GM06990 (cell line): ENCODE data around the gene AFAP1L1.

Source experiments
- DNase-seq: peaks from one replicate; pipeline ENCODE4 v3.0.0-alpha.2; 2011; ENCODE audit not compliant: insufficient read length; ENCODE audit errors: extremely low read depth
- H3K27me3 ChIP-seq: replicated peaks from 2 replicates; pipeline ENCODE4 v1.6.0; 2011; ENCODE audit warnings: low read length; ENCODE audit not compliant: control insufficient read depth, insufficient read depth
- H3K36me3 ChIP-seq: 2 replicates; pipeline ENCODE4 v1.5.1; 2011; ENCODE audit warnings: low read length; ENCODE audit not compliant: control insufficient read depth, insufficient read depth
- H3K4me3 ChIP-seq: replicated peaks from 2 replicates; pipeline ENCODE4 v1.5.1; 2011; ENCODE audit warnings: low read depth, mild to moderate bottlenecking, control low read depth, low read length
- TF ChIP-seq, protein P1 (sequence below): IDR thresholded peaks from 2 replicates; pipeline ENCODE4 v1.5.1; 2011; ENCODE audit warnings: low read length, control low read depth, mild to moderate bottlenecking, inconsistent platforms; ENCODE audit not compliant: insufficient read depth, poor library complexity, severe bottlenecking

The AFAP1L1 gene

DNA sequence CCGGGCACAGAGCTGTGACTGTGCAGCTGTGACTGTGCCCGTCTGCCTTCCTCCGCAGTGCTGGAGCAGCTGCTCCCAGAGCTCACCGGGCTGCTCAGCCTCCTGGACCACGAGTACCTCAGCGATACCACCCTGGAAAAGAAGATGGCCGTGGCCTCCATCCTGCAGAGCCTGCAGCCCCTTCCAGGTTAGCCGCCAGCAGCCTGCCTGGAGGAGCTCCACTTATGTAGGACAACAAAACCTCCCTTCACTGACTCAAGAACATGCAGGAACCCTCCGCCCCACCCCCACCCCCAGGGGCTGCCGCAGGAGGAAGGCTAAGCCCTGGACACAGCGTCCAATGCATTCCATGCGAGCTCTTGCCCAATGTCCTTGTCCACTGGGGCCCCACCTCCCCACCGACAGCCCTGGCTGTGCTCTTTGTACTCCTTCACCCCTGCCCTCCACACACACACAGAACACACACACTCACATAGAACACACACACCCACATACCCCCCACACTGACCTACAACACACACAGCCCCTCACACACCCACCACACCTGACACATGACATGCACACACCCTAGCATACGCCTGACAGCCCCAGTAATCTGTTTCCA lies 27.9 kb downstream of the AFAP1L1 start:
- TF ChIP-seq, protein P1, sequence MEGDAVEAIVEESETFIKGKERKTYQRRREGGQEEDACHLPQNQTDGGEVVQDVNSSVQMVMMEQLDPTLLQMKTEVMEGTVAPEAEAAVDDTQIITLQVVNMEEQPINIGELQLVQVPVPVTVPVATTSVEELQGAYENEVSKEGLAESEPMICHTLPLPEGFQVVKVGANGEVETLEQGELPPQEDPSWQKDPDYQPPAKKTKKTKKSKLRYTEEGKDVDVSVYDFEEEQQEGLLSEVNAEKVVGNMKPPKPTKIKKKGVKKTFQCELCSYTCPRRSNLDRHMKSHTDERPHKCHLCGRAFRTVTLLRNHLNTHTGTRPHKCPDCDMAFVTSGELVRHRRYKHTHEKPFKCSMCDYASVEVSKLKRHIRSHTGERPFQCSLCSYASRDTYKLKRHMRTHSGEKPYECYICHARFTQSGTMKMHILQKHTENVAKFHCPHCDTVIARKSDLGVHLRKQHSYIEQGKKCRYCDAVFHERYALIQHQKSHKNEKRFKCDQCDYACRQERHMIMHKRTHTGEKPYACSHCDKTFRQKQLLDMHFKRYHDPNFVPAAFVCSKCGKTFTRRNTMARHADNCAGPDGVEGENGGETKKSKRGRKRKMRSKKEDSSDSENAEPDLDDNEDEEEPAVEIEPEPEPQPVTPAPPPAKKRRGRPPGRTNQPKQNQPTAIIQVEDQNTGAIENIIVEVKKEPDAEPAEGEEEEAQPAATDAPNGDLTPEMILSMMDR, result no peak
- Histone ChIP-seq H3K4me3 (no peak overlapping the region), H3K36me3 (no peaks in the 10 kb centered on the region), H3K27me3 (peaks cover 2% of the 10 kb centered on the region)
- no peak for DNase-seq

DNA sequence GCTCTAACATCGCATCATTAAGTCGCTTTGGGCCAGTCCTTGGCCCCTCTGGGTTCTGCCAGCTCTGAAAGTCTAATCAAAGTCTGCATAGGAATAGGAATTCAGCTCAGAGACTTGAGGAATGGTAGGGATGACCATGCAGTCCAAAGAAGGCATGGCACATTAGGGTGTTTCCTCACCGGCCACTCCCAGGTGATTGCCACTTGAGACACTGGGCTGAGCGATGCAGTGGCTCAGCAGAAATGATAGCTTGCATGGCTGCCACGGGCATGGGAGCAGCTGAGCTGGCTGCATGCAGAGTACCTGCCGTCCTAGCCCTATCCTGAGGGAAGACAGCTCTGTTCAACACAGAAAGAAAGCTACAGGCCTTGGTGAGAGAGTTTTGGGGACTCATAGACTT lies 28.8 kb downstream of the AFAP1L1 start:
- Histone ChIP-seq H3K36me3 (no peaks in the 10 kb centered on the region), H3K27me3 (peaks cover 4% of the 10 kb centered on the region)
- TF ChIP-seq, protein P1, result no peak

DNA sequence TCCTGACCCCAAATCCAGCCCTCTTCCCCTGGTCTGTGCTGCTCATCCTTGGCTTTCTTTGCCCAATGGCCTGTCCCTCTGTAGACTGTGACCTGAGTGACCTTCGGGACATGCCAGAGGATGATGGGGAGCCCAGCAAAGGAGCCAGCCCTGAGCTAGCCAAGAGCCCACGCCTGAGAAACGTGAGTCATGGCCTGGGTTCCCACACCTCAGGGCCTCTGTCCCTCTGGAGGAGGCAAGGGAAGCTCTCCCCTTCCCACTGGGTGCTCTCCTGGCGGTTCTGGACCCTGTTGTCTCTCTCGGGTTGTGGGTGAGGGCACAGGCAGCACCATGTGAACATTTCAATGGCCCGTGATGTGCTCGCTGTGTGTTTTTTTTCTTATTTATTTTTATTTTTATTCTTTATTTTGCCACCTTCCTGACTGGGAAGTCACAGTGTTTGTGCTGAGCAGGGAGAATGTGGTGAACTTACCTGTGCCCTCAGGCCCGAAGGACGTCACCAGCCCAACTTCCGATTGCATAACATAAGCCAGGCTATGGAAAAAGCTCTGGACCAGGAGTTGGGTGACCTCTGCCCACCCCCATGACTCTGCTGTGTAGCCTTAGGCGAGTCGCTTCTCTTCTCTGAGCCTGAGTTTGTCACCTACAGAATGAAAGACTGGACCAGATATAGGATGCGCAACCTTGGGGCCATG lies 29.5 kb downstream of the AFAP1L1 start:
- no peaks in the 10 kb centered on the region for H3K36me3 ChIP-seq

More for the DNA sequence above, 28.8 kb downstream of the AFAP1L1 start:
- no peak overlapping the region for H3K4me3 ChIP-seq
- DNase-seq, result no peak

DNA sequence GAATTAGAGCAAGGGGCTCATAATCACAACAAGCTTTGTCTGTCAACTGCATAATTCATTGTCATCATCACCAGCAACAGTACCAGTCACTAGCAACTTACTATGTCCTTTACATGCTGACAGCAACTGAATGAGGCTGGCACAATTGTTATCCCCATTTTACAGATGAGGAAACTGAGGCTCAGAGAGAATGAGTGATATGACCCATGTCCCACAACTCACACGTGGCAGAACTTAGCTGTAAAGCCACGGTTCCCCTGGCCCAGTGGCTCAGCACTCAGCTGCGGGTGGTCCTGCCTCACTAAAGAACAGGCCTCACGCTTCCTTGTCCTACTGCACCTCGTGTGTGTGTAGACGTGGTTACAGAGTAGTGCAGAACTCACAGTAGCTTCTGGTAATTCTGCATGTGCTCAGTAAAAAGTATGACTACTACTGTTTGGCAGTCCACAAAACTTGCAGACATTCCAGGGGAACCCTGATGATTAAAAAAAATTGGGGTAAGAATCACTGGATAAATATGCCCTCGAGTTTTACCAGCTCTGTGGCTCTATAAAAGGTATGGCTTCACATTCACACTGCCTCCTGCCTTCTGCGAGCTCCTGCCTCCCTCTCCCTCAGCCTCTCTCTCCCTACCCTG lies 30.2 kb downstream of the AFAP1L1 start:
- no peak for DNase-seq
- TF ChIP-seq, protein P1, result no peak
- H3K36me3 ChIP-seq, result no peaks in the 10 kb centered on the region
- no peak overlapping the region for H3K4me3 ChIP-seq
- H3K27me3 ChIP-seq, result peaks cover 5% of the 10 kb centered on the region

More for the DNA sequence above, 29.5 kb downstream of the AFAP1L1 start:
- no peak for DNase-seq
- Histone ChIP-seq H3K27me3 (peaks cover 5% of the 10 kb centered on the region), H3K4me3 (no peak overlapping the region)
- TF ChIP-seq, protein P1, result no peak

DNA sequence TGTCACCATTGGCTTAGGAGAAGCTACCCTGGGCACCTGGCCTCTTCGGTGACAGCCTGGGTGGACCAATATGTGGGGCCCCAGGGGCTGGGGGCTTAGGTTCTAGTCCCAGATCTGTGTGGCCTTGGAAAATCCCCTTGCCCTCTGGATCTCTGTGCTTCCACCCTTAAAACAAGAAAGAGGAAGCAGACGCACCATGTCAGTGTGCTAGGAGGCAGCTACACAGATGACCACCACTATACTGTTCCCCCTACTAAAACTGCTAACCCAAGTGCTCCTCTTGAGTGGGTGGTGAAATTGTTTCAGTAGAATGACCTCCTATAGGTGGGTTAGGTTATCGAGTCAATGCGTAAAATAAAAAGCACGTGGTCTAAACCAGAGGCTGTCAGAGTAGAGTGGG lies 31.0 kb downstream of the AFAP1L1 start:
- TF ChIP-seq, protein P1, result no peak
- no peak for DNase-seq
- Histone ChIP-seq H3K36me3 (no peaks in the 10 kb centered on the region), H3K27me3 (peaks cover 5% of the 10 kb centered on the region), H3K4me3 (no peak overlapping the region)
